Skin epidermis (tissue), 12 donors: ENCODE measurements around the gene B4GALT4.
"Not testable (repeated sequence)": the region's sequence is repeated elsewhere in the genome, so short reads cannot be mapped to it uniquely, and the experiment has no call there.

Experiments used
- H3K27ac ChIP-seq, 21 experiments: fragments of 200-600 bp; sonication (generic) in 11 of 21; one replicate each; pipeline ENCODE4 v1.5.0; 2020; ENCODE audit warnings: mild to moderate bottlenecking in 3 of 21, inconsistent platforms in 2 of 21, moderate library complexity in 2 of 21
- H3K4me3 ChIP-seq, 7 experiments: fragments of 200-600 bp; sonication (generic) in 2 of 7; one replicate each; pipeline ENCODE4 v1.5.0; 2020; ENCODE audit warnings: inconsistent platforms in 2 of 7, mild to moderate bottlenecking in 2 of 7, moderate library complexity in 1 of 7

Gene B4GALT4

DNA sequence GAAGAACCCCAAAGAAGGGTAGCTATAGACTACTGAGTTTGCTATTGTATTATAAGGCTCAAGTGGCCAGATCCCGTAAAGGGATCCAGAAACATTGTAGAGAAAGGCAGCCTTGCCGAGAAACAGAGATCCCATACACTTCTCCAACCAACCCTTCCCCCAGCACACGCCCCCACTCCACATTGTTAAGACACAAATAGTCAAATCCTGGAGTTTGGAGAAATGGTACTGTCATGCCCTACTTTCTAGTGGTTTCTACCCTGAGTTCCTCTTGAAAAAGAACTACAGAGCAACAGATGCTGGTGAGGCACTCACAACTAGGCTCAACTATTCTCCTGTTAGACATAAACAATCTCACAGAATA is 33.2 kb downstream of the B4GALT4 start:
- Histone ChIP-seq H3K27ac (no peak overlapping the region), H3K4me3 (no peak overlapping the region)

DNA sequence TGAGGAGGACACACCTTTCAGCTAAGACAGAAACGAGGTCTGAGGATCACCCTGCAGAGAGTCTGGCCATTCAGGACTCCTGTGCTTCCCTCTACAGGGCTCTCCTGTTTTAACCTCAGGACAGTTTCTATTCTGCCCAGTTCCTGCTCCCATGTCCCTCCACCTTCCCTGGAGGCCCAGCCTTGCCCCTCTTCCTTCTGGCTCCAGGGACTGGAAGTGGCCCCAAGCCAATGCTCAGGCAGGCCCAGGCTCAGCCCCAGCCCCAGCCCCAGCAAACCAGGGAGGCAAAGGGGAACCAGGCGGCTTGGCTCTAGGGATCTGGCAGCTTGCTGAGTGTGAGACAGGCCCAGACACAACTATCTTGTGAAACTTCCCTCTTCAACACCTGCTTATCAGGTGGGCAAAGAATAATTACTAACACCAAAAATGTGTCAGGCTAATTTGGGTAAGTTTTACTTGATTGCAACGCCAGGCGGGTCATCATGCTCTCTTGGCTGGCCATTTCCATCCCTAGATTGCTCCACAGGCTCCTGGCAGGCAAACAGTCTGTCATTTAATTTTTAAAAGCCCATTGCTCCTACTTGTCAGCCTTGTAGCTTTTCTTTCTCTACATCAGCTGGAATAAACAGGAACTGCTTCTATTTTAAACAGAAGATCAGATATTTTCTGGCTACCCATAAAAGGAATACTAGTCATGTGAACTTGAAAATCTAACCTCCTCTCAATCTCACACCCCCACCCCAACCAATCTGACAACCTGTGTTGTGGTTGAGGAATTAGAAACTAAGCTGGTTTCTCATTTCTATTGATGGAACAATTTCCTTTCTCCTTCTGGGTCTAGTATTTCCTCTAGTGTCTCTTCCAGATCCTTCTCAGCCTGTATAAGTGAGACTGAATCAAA is 33.8 kb downstream of the B4GALT4 start:
- Histone ChIP-seq H3K4me3 (no peak overlapping the region), H3K27ac (peak overlapping the region in 1 of 21 experiments; percentile 2)

DNA sequence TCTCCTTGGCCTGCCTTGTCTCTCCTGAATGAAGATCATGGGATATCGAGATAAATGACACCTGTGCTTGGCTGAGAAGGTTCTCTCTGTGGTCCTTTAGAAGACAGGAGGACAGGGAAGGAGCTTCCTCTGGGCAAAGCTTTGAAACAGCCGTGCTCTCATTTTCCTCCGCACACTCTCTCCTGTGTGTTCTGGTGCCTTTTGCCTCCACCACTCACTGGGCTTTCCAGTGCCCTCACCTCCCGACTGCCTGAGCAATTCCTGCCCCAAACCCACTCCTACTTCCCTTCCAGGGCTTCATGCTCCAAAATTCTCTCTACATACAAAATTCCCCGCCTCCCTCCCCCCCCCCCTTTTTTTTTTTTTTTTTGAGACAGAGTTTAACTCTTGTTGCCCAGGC is 35.0 kb downstream of the B4GALT4 start:
- Histone ChIP-seq H3K4me3 (no peak overlapping the region), H3K27ac (no peak overlapping the region)

DNA sequence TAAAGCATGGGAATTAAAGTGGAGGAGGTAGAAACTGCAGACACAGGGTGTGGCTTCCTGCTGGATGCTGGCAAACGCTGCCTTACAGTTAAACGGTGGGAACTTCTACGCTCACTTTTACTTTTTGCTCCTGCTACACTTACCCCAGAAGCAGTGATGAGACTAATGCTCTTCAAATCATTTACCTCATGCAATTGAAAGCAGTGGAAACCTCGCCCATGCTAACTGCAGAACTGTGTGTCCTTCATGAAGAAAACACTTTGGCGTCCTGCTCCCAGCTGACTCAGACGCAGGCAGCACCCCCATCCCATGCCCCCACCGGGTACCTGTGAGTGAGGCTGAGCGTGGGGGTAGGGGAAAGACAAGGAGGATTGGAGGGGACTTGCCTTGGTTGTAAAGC is 35.5 kb downstream of the B4GALT4 start:
- Histone ChIP-seq H3K27ac (no peak overlapping the region), H3K4me3 (no peak overlapping the region)

DNA sequence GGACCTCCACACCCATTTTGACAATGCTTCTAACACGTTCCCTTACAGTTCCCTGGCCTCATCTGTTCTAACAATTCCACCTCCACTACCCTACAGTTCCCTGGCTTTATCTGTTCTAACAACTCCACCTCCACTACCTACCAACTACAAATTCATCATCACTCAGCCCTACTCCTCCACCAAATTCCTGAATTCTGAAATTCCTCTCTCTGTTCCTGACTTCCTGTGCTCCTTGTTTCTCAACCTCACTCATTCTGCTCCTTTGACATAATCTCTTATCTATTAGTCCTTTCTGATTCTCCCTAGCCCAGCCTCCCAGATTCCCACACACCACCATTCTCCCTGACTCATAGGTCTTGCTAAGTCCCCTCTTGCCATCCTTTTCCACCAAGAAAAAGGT is 44.8 kb downstream of the B4GALT4 start:
- Histone ChIP-seq H3K4me3 (no peak overlapping the region), H3K27ac (no peak overlapping the region)

DNA sequence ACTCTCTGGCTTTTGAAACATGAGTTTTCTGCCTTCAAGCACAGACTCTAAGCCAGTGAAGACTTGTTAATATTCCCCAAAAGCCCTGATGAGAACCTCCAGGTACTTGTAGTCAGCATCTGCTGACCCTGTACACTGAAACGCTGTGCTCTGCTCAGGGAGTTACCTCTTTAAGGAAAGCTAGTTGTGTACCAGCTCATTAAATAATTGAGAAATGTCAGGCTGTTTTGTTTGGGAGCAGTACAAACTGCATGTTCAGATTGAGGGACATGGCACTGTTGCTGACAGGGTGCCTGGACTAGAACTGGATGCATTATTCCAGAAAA is 45.6 kb downstream of the B4GALT4 start:
- Histone ChIP-seq H3K4me3 (no peak overlapping the region), H3K27ac (no peak overlapping the region)

DNA sequence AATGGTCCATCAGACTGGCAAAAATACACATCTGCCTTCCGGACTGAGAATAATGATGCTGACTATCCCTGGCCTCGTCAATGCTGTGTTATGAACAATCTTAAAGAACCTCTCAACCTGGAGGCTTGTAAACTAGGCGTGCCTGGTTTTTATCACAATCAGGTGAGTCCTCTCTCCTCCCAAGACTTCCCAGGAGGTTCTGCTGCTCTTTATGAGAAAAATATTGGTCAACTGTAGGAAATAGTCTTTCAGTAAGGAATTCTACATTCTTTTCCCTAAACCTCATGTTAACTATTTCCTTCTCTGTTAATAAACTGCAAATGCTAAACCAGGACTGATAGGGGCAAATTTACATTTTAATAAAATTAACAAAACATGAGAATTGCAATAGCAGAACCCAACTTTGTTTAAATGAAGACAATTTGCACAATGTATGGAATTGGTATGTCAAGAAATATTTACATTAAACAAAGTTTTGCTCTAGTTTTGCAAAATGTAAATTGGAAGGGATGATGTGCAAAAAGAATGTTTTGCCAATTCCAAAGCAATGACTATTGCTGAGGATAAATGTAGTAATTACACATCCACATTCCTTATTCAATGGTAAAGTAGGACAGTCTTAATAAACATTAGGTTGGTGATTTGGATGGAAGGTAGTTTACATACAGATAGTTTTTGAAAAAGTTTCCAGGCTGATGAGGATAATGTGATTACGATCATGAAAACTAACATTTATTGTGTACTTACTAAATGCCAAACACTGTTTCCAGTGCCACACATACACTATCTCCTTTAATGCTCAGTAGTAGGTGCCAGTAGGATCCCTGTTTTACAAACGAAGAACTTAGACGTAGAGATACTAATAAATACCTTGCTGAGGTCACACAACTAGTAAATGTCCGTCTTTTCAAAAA is 46.2 kb downstream of the B4GALT4 start:
- H3K4me3 ChIP-seq: no peak overlapping the region
- H3K27ac ChIP-seq: no peak overlapping the region

DNA sequence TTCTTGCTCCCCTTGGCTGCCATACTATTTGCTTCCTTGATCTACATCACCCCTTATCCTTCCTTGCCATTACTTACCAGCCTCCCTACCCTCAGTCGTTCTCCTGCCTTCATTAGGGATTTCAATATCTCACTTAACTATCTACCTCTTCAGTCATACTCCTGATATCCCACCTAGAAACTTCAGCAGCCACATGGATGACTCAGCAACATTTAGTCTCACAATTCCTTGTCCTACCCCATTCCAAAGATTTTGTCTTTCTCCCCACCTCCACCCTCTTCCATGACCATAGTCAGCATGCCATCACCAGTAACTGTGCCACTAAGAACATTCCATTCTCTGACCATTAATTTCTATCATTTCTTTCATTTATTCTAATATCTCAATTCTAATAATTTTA is 48.9 kb downstream of the B4GALT4 start:
- no peak overlapping the region for H3K4me3 ChIP-seq
- H3K27ac ChIP-seq: no peak overlapping the region

DNA sequence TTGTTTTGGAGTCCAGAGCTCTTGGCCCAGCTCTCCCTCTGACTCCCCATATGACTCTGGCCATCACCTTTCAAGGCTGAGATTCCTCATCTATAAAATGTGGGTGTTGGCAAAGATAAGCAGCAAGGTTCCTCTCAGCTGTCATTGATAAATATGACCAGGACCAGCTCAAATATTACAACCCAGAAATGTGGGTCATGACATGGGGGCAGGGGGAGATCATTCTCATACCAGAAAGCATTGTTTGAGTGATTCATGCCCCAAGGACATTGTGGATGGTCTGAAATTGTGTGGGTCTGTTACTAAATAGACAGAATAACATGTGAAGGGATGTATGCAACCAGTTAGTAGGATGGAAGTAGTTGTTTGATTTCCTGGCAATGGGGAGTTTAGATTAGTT is 53.4 kb downstream of the B4GALT4 start:
- Histone ChIP-seq H3K27ac (no peak overlapping the region), H3K4me3 (no peak overlapping the region)

DNA sequence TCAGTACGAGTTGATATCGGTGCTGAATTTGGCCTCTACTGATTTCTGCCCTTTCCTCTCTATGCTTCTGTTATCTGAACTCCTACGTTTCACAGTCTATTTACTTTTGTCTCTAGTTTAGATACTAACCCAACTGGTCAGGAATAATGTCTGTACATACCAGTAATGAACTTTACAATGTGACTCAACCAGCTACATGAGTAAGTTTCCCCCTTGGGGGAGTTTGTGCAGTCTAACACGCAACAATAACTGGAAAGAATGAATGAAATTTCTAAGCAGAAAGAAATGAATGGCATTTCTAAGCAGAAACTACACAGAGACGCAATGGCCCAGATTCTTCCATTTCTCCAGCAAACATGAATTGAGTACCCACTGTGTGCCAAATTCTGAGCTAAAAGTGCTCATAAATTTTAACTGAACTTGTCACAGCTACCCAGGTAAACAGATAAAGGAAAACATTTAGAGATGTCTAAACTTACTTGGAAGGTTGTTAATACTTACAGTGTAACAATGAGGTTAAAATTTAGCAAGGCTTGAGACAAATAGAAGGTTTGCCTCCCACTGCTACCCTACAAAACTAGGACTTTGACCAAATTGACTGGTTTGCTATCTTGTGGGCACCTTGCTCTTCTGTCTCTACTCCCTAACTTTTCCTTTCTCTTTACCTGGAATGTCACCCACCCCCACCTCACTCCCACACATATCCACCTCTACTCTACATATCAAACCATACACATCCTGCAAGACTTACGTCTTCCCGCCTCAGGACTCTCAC is 55.7 kb downstream of the B4GALT4 start:
- Histone ChIP-seq H3K4me3 (no peak overlapping the region), H3K27ac (no peak overlapping the region)

DNA sequence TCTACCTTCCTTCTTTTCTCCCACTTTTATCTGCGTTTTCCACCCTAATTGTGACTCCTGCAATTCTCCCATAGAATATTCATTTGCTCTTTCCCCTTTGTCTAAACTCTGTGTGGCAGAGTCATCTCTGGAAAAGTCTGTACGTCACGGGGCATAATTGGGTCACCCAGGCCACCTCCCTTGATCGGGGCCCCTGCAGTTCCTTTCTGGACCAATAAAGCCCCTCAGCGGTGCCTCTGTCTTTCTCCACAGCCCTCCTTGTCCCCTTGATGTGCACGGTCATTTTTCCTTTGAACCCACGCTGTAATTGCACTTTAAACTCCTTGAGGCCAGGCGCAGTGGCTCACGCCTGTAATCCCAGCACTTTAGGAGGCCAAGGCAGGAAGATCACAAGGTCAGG is 56.6 kb downstream of the B4GALT4 start:
- Histone ChIP-seq H3K27ac (no peak overlapping the region), H3K4me3 (no peak overlapping the region)

DNA sequence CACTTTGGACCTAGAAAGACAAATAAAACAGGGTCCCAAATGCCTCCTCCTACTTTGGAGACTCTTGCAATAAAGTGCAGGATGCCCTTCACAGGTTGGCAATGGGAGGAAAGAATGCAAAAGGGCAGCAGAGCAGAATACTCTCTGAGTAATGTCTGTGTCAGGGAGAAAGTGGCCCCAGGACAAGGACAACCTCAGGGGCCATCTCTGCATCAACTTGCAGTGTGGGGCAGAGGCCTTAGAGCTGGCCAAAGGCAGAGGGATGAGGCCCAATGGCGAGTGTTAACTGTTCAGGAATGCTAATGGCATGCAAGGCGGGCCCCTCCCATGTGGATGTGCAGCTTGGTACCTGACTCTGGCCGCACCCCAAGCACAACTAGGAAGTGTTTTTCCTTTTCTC is 58.9 kb downstream of the B4GALT4 start:
- Histone ChIP-seq H3K4me3 (no peak overlapping the region), H3K27ac (no peak overlapping the region)

DNA sequence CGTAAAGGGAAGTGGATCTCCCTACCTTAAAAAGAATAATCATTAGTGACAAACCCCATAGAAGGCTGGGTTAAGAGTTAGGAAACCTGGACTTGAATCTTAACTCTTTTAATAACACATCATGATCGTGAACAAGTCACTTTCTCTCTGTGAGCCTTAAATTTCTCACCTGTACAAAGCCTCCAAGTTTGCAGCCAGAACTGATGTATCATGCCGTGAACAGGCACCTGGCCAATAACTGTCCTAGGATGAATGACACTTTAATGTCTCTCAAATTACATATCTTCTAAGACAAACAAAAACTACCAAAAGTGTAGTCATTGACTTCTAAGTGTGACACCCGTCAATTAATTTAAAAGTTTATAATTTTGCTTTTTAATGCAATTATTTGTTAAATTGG is 63.4 kb downstream of the B4GALT4 start:
- no peak overlapping the region for H3K4me3 ChIP-seq
- no peak overlapping the region for H3K27ac ChIP-seq

DNA sequence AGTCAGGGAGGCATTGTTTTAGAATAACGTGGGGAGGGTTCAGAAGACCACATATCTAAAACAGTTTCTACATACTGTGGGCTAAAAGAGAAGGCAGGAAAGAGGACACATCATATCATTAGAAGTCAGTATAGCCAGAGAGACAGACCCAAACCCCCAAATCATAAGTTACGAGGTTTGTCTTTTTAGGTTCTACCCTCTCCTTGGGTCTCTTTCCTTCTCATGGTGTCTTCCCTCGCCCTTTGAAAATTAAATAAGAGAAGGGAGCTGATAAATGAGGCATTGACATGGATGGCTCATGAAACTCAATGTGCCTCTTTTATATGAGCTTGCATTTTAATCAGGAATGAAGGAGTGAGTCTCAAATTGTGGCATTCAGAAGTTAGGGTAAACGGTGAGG is 63.9 kb downstream of the B4GALT4 start:
- H3K27ac ChIP-seq: no peak overlapping the region
- H3K4me3 ChIP-seq: no peak overlapping the region

DNA sequence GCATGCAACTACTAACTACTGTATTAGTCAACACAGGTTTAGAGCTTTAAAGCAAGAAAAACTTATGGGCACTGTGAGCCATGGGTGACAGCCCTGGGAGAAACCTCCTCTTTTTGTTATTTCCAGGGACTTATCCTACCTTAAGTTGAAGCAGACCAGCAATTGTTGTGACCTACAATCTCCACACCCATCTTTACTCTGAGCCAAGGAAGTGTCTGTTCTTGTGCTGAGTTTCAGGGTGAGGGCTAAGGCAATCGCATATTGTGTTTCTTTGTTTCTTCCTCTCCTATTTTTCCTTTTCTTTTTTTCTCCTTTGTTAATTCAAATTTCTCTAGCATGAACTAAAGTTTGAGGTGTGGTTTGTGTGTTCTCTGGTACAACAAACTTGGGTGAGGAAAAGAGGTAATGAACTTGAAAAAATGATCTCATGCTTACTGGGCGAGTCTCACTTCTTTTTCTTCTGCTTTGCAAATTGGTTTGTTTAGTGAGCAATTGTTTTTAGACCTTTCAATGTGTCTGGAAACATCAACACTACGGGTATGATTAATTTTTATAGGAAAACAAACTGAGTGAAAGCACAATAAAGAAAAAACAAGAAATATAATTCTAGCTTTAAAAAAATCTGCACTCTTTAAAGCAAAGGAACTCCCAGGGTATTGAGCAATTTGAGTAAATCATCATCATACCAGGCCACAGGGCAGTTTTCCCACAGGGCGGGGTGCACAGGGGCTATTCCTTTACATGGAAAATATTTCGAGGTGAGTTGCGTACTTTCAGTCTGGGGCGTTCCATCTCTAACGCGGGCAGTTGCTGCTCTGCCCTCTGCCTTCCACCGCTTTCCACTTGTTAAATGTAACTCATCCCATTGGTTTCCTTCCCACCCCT is 64.6 kb downstream of the B4GALT4 start:
- H3K4me3 ChIP-seq: no peak overlapping the region
- no peak overlapping the region for H3K27ac ChIP-seq

DNA sequence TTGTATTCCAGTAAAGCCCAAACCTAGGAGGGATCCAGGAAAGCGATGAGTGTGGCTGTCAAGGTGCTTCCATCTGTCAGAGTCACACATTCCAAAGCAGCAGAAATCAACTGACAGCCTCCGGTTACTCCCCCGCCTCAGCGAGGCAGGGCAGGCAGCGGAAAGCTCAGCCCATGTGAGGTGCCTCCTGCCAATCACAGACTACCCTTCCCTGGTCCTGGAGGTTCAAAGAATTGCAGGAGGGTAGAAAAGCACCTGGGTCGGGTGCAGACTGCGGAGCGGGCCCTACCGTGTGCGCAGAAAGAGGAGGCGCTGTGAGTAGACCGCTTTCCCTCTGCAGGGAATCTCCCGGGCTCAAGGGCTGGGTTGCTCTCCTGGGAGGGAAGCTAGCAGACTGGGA is 67.4 kb downstream of the B4GALT4 start, which contains the start of gene UPK1B:
TSS of gene UPK1B (plus strand) at position 274 of the 400 bp plus-strand sequence. CDS start 13,144 bp downstream, outside the sequence.
- Histone ChIP-seq H3K4me3 (no peak within 1 kb of the TSS), H3K27ac (no peak within 1 kb of the TSS)

DNA sequence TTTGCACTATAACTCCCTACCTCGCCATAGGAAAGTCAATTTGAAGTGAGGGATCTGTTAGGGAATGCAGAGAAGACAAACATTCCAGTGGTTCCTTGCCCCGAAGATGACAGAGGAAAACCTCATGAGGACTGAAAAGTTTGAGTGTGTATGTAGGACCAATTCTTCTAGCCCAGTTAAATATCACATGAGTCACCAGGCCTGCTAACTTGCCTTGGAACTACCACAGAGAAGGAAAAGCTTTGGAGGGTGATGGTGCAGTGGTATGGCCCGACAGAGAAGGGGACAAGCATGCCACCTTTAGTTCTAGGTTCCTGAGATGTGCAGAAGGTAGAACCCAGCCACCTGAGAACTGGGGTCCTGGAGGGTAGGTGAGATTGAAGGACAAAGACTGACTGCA is 69.9 kb downstream of the B4GALT4 start:
- Histone ChIP-seq H3K4me3 (no peak overlapping the region), H3K27ac (no peak overlapping the region)

DNA sequence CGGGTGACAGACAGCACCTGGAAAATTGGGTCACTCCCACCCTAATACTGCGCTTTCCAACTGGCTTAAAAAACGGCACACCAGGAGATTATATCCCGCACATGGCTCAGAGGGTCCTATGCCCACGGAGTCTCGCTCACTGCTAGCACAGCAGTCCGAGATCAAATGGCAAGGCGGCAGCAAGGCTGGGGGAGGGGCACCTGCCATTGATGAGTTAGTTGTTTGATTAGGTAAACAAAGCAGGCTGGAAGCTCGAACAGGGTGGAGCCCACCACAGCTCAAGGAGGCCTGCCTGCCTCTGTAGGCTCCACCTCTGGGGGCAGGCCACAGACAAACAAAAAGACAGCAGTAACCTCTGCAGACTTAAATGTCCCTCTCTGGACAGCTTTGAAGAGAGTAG is 75.9 kb downstream of the B4GALT4 start:
- H3K4me3 ChIP-seq, H3K27ac ChIP-seq: not testable (repeated sequence)
